ENCODE results near the gene MRPS5.
"Not testable (repeated sequence)": the region's sequence is repeated elsewhere in the genome, so short reads cannot be mapped to it uniquely, and the experiment has no call there.

MRPS5 gene

DNA sequence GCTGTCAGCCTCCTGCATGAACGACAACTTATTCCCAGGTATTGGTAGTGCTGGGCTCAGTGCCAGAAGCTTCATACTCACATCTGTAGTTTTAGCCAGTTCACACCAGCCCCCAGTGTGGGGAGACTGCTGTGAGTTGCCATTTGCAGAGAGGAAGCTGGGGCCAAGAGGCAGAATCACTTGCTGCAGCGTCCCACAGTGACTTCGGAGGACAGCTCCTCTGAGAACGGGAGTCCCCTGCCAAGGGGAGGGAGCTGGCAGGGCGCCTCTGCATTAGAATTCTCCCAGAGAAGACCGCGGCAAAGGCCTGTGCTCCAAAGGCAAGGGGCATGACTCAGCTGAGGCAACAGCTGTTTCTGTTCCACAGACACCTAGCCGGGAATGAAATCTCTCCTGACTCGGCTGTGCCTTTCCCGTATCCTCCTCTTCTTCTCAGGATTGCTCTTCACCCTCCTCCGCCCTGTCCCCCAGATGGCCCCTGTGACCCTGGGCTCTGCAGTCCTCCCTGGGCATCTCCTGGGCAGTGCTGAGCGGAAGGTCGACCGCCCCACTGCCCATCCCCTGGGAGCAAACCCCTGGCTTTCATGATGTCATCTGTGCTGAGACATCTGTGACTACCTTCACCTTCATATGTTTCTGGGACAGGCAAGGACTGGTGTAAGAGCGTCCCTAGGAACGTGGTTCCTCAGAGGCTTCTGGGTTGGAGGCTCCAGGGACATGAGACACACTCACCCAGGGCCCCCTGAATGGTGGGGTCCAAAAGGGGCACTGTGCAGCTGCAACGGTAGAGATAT lies 78.1 kb downstream of the MRPS5 start:
- DNase-seq: no peak

DNA sequence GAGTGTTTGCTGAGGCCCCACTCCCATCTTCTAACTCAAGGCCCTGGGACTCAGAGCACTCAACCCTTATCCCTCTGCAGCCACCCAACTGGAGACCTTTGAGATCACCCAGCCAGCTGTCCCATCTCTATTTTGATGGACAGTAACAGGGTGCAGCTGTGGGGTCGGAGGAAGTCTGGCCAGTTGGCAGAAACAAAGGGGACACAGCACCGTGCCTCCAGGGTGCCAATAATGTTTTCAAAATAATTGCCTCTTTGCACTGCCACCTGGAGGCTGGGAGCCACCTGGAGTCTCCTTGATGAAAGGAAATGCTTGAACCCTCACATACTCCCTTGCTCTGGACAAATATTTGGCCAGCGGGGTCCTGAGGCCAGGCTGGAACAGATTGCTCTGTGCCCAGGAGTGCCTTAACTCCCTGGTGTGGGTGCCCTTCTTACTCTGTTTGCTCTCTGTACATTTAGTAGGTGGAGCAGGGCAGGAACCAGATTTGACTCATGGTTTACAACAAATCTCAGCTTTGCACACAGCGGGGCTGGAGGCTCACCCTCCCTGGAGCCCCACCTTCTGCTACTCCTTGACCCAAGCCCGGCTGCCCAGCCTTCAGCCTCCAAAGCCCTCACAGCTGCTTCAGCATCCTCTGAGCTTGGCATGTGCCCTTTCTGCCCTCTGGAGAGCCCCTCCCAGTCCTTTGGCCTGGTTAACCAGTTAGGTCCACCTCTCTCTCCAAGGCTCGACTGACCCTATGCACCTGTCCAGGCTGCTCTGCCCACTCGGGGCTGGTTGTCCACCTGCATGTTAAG lies 78.9 kb downstream of the MRPS5 start:
- no peak for DNase-seq

DNA sequence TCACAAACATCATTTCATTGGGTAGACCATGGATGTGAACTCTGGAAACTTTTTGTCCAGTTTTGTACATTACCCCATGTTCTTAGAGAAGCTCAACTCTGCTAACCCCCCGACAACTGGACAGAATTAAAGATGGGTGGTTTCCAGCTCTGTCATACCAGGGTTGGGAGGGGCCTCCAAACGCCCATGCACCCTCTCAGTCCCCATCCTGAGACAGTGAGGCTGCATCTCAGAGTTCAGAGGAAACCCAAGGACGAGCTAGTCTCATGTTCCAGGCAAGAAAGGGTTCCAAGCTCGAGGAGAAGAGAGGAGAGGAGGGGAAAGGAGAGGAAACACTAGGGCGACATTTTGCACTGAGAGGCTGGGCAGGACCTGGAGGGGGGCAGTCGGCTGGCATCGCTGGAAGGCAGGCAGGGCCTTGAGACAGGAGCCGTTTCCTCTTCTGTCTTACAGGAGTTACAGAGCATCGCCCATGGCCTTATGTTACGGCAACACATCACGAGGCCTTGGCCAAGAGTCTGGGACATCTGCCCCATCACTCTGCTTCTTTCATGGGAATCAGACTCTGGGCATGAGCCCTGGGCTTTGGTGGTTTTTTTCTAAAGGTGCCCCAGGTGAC lies 79.7 kb downstream of the MRPS5 start:
- DNase-seq: no peak

DNA sequence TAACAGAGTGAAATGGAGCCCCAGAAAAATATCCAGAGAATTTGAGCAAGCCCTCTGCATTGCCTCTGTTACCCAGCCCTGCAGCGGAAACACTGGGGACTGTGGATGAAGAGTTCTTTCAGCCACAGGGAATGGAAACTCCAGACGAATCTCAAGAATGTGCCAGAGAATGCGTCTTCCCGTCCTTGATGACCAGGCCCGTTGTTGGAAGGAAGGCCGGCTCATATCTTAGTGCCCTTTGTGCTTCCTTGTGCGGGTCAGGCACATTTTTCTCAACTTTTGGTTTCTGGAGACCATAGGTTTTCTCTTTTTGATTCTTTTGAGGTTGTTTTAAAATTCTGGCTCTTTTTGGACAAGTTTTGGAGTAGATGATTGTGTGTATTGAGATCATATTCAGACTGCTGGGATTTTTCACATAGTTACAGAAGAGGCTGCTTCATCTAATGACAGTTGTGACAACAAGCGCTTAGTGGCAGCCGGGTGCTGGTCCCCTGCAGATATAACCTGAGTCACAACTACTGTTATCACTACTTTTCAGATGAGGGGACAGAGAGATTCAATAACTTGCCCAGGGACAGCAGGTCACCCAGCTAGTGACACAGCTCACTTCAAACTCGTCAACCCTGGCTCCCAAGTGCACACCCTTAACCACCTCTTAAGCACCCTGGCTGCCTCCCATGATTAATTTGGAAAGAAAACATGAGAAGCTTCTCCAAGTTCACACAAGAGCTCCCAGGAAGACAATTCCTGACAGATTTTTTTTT lies 80.4 kb downstream of the MRPS5 start:
- no peak for DNase-seq

DNA sequence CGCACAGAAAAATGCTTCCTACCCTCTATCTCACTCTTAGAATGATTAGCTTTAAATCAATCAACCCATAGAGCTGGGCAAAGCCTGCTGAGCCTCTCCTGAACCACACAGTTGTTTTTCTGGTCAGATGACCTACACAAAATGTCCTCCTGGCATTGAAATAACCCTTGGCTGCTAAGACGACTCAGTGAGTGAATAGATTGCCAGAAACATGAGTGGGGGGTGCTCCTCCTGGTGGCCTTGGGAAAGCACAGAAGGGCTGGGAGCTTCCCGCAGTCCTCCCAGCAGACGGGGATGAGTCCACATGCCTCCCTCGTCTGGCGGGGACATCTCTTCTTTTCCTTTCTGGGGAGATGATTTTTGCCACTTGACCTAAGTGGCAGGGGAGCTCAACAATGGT lies 81.2 kb downstream of the MRPS5 start:
- DNase-seq: no peak

DNA sequence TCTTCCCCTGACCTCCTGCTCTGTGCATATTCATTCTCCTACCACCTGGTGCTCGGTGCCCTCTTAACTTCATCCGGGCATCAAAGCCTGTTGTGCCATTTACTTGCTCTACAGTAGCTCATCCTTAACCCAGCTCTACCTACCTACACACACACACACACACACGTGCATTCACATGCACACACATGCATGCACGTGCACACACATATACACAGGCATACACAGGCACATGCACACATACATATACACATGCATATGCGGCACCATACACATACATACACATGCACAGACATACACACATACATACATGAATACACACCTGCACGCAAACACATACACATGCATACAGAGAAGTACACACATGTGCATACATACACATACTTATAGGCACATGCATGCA lies 81.6 kb downstream of the MRPS5 start:
- no peak for DNase-seq

DNA sequence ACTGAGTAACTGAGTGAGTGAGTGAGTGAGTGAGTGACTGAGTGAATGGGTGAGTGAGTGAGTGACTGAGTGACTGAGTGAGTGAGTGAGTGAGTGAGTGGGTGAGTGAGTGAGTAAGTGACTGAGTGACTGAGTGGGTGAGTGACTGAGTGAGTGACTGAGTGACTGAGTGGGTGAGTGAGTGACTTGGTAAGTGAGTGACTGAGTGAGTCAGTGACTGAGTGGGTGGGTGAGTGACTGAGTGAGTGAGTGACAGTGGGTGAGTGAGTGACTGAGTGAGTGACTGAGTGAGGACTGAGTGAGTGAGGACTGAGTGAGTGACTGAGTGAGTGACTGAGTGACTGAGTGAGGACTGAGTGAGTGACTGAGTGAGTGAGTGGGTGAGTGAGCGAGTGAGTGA lies 82.2 kb downstream of the MRPS5 start:
- no peak for DNase-seq

DNA sequence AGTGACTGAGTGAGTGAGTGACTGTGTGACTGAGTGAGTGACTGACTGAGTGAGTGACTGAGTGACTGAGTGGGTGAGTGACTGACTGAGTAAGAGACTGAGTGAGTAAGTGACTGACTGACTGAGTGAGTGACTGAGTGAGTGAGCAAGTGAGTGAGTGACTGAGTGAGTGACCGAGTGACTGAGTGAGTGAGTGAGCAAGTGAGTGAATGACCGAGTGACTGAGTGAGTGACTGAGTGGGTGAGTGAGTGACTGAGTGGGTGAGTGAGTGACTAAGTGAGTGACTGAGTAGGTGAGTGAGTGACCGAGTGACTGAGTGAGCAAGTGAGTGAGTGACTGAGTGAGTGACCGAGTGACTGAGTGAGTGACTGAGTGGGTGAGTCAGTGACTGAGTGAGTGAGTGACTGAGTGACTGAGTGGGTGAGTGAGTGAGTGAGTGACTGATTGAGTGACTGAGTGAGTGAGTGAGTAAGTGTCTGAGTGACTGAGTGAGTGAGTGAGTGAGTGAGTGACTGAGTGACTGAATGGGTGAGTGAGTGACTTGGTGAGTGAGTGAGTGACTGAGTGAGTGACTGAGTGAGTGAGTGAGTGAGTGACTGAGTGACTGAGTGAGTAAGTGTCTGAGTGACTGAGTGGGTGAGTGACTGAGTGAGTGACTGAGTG lies 82.8 kb downstream of the MRPS5 start:
- DNase-seq: no peak

DNA sequence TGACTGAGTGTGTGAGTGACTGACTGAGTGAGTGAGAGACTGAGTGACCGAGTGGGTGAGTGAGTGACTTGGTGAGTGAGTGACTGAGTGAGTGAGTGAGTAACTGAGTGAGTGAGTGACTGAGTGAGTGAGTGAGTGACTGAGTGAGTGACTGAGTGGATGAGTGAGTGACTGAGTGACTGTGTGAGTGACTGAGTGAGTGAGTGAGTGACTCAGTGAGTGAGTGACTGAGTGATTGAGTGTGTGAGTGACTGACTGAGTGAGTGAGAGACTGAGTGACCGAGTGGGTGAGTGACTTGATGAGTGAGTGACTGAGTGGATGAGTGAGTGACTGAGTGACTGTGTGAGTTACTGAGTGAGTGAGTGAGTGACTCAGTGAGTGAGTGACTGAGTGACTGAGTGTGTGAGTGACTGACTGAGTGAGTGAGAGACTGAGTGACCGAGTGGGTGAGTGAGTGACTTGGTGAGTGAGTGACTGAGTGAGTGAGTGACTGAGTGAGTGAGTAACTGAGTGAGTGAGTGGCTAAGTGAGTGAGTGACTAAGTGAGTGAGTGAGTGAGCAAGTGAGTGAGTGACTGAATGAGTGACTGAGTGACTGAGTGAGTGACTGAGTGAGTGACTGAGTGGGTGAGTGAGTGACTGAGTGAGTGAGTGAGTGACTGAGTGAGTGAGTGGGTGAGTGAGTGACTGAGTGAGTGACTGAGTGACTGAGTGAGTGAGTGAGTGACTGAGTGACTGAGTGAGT lies 83.6 kb downstream of the MRPS5 start:
- not testable (repeated sequence) for DNase-seq

DNA sequence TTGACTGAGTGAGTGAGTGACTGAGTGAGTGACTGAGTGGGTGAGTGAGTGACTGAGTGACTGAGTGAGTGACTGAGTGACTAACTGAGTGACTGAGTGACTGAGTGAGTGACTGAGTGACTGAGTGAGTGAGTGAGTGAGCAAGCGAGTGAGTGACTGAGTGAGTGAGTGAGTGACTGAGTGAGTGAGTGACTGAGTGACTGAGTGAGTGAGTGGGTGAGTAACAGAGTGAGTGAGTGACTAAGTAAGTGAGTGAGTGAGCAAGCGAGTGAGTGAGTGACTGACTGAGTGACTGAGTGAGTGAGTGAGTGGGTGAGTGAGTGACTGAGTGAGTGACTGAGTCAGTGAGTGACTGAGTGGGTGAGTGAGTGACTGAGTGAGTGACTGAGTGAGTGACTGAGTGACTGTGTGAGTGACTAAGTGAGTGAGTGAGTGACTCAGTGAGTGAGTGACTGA lies 84.2 kb downstream of the MRPS5 start:
- no peak for DNase-seq

DNA sequence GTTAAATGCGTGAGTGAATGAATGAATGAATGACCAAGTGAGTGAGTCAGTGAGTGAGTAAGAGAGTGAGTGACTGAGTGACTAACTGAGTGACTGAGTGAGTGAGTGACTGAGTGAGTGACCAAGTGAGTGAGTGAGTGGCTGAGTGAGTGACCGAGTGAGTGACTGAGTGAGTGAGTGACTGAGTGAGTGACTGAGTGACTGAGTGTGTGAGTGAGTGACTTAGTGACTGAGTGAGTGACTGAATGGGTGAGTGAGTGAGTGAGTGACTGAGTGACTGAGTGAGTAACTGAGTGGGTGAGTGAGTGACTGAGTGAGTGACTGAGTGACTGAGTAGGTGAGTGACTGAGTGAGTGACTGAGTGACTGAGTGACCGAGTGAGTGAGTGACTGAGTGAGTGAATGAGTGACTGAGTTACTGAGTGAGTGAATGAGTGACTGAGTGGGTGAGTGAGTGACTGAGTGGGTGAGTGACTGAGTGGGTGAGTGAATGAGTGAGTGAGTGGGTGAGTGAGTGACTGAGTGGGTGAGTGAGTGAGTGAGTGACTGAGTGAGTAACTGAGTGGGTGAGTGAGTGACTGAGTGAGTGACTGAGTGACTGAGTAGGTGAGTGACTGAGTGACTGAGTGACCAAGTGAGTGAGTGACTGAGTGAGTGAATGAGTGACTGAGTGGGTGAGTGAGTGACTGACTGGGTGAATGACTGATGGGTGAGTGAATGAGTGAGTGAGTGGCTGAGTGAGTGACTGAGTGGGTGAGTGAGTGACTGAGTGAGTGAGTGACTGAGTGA lies 84.8 kb downstream of the MRPS5 start:
- no peak for DNase-seq
